A673 (cell line): Measurements from ENCODE around the gene DSTN. TPM values are rescaled to one million over a fixed set of nuclear protein-coding genes. Genes with fewer than 3 reads are reported as not detected.

Experiments
- BruUV-seq: library from RNA; stranded (reverse); fragments of 400-500 nt; replicated peaks from 2 replicates; lab custom pipeline; 2021; lab: Mats Ljungman, UMichigan
- CTCF ChIA-PET: fragments of 300-600 bp; sonication (Branson Sonifier 250); formaldehyde crosslinking; loops from one replicate; lab custom pipeline; 2022; ENCODE audit warnings: antibody characterized with exemption; lab: Charles Lee
- POLR2A ChIA-PET: fragments of 300-600 bp; sonication (Branson Sonifier 250); formaldehyde crosslinking; loops from one replicate; lab custom pipeline; 2022; ENCODE audit warnings: antibody characterized with exemption; ENCODE audit not compliant: low non-redundant PET; lab: Charles Lee
- DNase-seq: peaks from one replicate; pipeline ENCODE4 v3.0.0-alpha.2; 2015; ENCODE audit warnings: low spot score
- H3K27ac ChIP-seq: fragments of 200-600 bp; sonication (generic); 2 replicates; pipeline ENCODE4 v1.5.1; 2016; ENCODE audit warnings: mixed run types, low read depth, mild to moderate bottlenecking, mixed read lengths, antibody characterized with exemption, low read length; ENCODE audit not compliant: poor library complexity, severe bottlenecking
- H3K27me3 ChIP-seq: fragments of 200-600 bp; sonication (generic); replicated peaks from 2 replicates; pipeline ENCODE4 v1.6.1; 2017; ENCODE audit warnings: mixed run types, low read depth, mild to moderate bottlenecking, mixed read lengths, antibody characterized with exemption, low read length; ENCODE audit not compliant: insufficient read depth, poor library complexity
- H3K36me3 ChIP-seq: fragments of 200-600 bp; sonication (generic); 2 replicates; pipeline ENCODE4 v1.6.1; 2016; ENCODE audit warnings: mixed run types, mild to moderate bottlenecking, mixed read lengths, antibody characterized with exemption, low read length; ENCODE audit not compliant: insufficient read depth, poor library complexity, severe bottlenecking
- H3K4me1 ChIP-seq: fragments of 200-600 bp; sonication (generic); 2 replicates; pipeline ENCODE4 v1.6.1; 2017; ENCODE audit warnings: mixed run types, mild to moderate bottlenecking, mixed read lengths, antibody characterized with exemption, low read length; ENCODE audit not compliant: insufficient read depth, poor library complexity, severe bottlenecking
- H3K4me3 ChIP-seq: fragments of 200-600 bp; sonication (generic); 2 replicates; pipeline ENCODE4 v1.5.1; 2016; ENCODE audit warnings: low read depth, mixed run types, mild to moderate bottlenecking, mixed read lengths, low read length; ENCODE audit not compliant: poor library complexity, severe bottlenecking
- H3K9me3 ChIP-seq: fragments of 200-600 bp; sonication (generic); 2 replicates; pipeline ENCODE4 v1.6.1; 2016; ENCODE audit warnings: mixed run types, low read depth, mild to moderate bottlenecking, mixed read lengths, antibody characterized with exemption, low read length; ENCODE audit not compliant: poor library complexity, severe bottlenecking
- EZH2 ChIP-seq: fragments of 200-600 bp; sonication (generic); IDR thresholded peaks from 2 replicates; pipeline ENCODE4 v1.6.1; 2017; ENCODE audit warnings: borderline replicate concordance, low read depth, mild to moderate bottlenecking, mixed read lengths, antibody characterized with exemption, low read length; ENCODE audit not compliant: poor library complexity, severe bottlenecking
- intact Hi-C: fragments of 100-400 bp; cut with micrococcal nuclease; formaldehyde crosslinking; loops from one replicate; pipeline ENCODE4 v1.10.0; 2022; ENCODE audit not compliant: unreplicated experiment
- total RNA-seq: library from RNA; stranded (reverse); gene quantifications from 2 replicates; pipeline ENCODE4 v1.2.3, GENCODE V29; 2021
- TF ChIP-seq, protein P1 (sequence below): fragments of 300-800, 200-600 bp; sonication (generic); conservative IDR thresholded peaks from 2 replicates; pipeline ENCODE4 v1.5.1; 2017; ENCODE audit warnings: low read depth, mild to moderate bottlenecking, antibody characterized with exemption, low read length, moderate library complexity, mixed read lengths

DSTN gene
- total RNA-seq, 1 experiment from 2014 or later: 159 TPM

DNA sequence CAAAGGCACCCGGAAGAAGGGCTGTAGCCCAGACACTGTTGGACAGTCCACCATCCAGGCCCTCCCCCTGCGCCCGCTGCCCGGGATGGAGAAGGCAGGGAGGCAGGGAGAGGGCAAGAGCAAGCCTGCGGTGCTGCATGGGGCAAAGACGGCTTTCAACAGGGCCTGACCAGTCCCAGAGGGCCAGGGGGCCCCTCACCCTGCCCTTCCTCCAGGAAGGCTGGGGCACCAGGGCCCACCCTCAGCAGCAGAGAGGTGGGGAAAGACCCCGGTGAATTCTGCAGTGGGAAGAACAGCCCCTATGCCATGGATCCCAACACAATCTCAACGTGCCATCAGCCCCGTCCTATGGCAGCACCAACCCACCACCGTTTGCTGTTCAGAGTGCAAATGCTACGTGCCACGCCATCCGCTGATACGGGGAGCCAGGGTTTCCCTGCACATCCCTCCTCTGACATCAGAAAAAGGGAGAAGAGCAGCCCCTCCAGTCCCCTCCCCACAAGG lies 71.1 kb downstream of the DSTN start:
- intact Hi-C loops: no loop called here
- no TSS peak for BruUV-seq

DNA sequence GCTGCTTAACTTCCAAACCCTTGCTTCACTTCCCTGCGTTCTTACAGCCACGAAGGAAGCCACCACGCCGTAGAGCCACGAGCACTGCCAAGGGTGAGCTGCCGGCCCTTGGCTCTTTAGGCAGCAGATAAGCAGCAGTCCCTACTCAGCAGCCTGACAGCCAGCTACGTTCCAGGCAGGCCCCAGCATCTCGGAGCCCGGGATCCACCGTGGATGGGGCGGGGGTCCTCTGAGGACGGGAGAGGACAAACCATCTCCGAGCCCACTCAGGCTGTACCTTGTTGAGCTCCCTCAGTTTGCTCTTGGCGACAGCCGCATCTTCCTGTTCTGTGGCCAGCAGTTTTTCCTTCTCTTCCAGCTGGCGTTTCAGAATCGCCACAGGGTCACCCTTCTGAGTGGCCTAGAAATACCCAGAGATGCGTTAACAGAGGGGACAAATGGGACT lies 71.7 kb downstream of the DSTN start:
- Histone ChIP-seq H3K4me3 (no peak overlapping the region), H3K9me3 (no peaks in the 10 kb centered on the region), H3K4me1 (peaks cover 7% of the 10 kb centered on the region), H3K36me3 (peaks cover 6% of the 10 kb centered on the region), H3K27me3 (no peaks in the 10 kb centered on the region), H3K27ac (no peak overlapping the region)
- DNase-seq: no peak
- CTCF ChIA-PET: no interaction called here
- POLR2A ChIA-PET: interaction anchor here (0.6 kb wide), 1 partner anchor 96 kb away, joined by 4 read pairs; no protein-coding TSS in a partner anchor
- BruUV-seq: no TSS peak
- intact Hi-C loops: no loop called here
- TF ChIP-seq EZH2: no peak
- TF ChIP-seq, protein P1, sequence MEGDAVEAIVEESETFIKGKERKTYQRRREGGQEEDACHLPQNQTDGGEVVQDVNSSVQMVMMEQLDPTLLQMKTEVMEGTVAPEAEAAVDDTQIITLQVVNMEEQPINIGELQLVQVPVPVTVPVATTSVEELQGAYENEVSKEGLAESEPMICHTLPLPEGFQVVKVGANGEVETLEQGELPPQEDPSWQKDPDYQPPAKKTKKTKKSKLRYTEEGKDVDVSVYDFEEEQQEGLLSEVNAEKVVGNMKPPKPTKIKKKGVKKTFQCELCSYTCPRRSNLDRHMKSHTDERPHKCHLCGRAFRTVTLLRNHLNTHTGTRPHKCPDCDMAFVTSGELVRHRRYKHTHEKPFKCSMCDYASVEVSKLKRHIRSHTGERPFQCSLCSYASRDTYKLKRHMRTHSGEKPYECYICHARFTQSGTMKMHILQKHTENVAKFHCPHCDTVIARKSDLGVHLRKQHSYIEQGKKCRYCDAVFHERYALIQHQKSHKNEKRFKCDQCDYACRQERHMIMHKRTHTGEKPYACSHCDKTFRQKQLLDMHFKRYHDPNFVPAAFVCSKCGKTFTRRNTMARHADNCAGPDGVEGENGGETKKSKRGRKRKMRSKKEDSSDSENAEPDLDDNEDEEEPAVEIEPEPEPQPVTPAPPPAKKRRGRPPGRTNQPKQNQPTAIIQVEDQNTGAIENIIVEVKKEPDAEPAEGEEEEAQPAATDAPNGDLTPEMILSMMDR: no peak

More for the DNA sequence above, 71.1 kb downstream of the DSTN start:
- no peak for DNase-seq
- TF ChIP-seq EZH2: no peak
- TF ChIP-seq, protein P1: no peak
- no peak overlapping the region for H3K27ac ChIP-seq
- no peak overlapping the region for H3K4me3 ChIP-seq
- no peaks in the 10 kb centered on the region for H3K9me3 ChIP-seq
- no peaks in the 10 kb centered on the region for H3K27me3 ChIP-seq
- CTCF ChIA-PET: no interaction called here
- H3K36me3 ChIP-seq: peaks cover 6% of the 10 kb centered on the region
- POLR2A ChIA-PET: no interaction called here
- H3K4me1 ChIP-seq: peaks cover 2% of the 10 kb centered on the region

DNA sequence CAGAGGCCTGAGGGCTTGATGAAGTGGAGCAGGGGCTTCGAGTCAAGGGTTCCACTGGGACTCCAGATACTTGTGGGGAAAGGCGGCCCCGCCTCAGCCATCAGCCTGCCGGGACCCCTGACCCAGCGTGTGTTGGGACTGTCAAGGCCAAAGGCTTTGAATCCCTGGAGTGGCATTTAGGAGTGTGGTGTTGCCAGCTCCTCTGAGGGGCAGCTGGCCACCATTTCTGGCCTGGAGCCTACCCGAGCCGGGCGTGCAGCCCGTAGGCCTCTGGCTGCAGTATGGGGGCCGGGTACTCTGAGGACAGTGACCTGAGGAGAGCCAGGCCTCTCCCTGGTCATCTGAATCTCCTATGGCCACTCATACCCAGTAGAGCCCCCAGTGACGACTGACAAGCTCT lies 72.1 kb downstream of the DSTN start:
- Histone ChIP-seq H3K4me1 (peaks cover 11% of the 10 kb centered on the region), H3K9me3 (no peaks in the 10 kb centered on the region), H3K27me3 (no peaks in the 10 kb centered on the region), H3K36me3 (peaks cover 6% of the 10 kb centered on the region), H3K4me3 (no peak overlapping the region), H3K27ac (no peak overlapping the region)
- intact Hi-C loops: no loop called here
- DNase-seq: no peak
- CTCF ChIA-PET: no interaction called here
- TF ChIP-seq EZH2: no peak
- TF ChIP-seq, protein P1: no peak
- no TSS peak for BruUV-seq
- POLR2A ChIA-PET: interaction anchor here (0.6 kb wide), 1 partner anchor 95 kb away, joined by 4 read pairs; no protein-coding TSS in a partner anchor
